Mesothelial cell of epicardium (in vitro differentiated cells): ENCODE data around the gene RBPMS2. TPM values are rescaled to one million over a fixed set of nuclear protein-coding genes. Genes with fewer than 3 reads are reported as not detected.
"Not testable (repeated sequence)": the region's sequence is repeated elsewhere in the genome, so short reads cannot be mapped to it uniquely, and the experiment has no call there.

Source experiments
- DNase-seq, 2 experiments: peaks; one replicate each; pipeline ENCODE4 v3.0.0; 2021; ENCODE audit warnings: low spot score in 2 of 2; ENCODE audit not compliant: unreplicated experiment in 2 of 2
- H3K27ac Mint-ChIP-seq: 2 replicates; pipeline ENCODE4 v1.8.0; 2021; ENCODE audit warnings: mixed read lengths
- H3K27me3 Mint-ChIP-seq: 2 replicates; pipeline ENCODE4 v1.8.0; 2021; ENCODE audit warnings: low read depth, mixed read lengths
- H3K36me3 Mint-ChIP-seq: 2 replicates; pipeline ENCODE4 v1.8.0; 2021; ENCODE audit warnings: mixed read lengths
- H3K4me1 Mint-ChIP-seq: 2 replicates; pipeline ENCODE4 v1.8.0; 2021; ENCODE audit warnings: mixed read lengths
- H3K4me3 Mint-ChIP-seq: 2 replicates; pipeline ENCODE4 v1.8.0; 2021; ENCODE audit warnings: mild to moderate bottlenecking, moderate library complexity, mixed read lengths
- H3K9me3 Mint-ChIP-seq: 2 replicates; pipeline ENCODE4 v1.8.0; 2021; ENCODE audit warnings: mixed read lengths
- CTCF ChIP-seq: fragments of 200-600 bp; sonication (generic); IDR thresholded peaks from one replicate; pipeline ENCODE4 v1.5.0; 2021; ENCODE audit warnings: antibody characterized with exemption; ENCODE audit not compliant: unreplicated experiment
- total RNA-seq: library from RNA; stranded (reverse); gene quantifications from 3 replicates; pipeline ENCODE4 v1.2.1, GENCODE V29; 2021

RBPMS2 gene
- total RNA-seq, 1 donor from 2014 or later: 17.8 TPM

GRCh38 chr15:64806509-64806908 is 31.1 kb upstream of the RBPMS2 start:
- DNase-seq: no peak
- H3K36me3 Mint-ChIP-seq: no peaks in the 10 kb centered on the region
- no peak overlapping the region for H3K4me3 Mint-ChIP-seq
- H3K9me3 Mint-ChIP-seq: no peaks in the 10 kb centered on the region
- H3K4me1 Mint-ChIP-seq: peaks cover 17% of the 10 kb centered on the region
- no peaks in the 10 kb centered on the region for H3K27me3 Mint-ChIP-seq
- H3K27ac Mint-ChIP-seq: peak overlapping the region; percentile 3
- TF ChIP-seq CTCF: no peak

GRCh38 chr15:64804619-64805018 is 29.2 kb upstream of the RBPMS2 start:
- H3K27ac Mint-ChIP-seq: no peak overlapping the region
- no peaks in the 10 kb centered on the region for H3K9me3 Mint-ChIP-seq
- H3K27me3 Mint-ChIP-seq: no peaks in the 10 kb centered on the region
- H3K4me3 Mint-ChIP-seq: no peak overlapping the region
- peaks cover 16% of the 10 kb centered on the region for H3K4me1 Mint-ChIP-seq
- no peak for TF ChIP-seq CTCF
- no peak for DNase-seq
- H3K36me3 Mint-ChIP-seq: no peaks in the 10 kb centered on the region

- Mint-ChIP-seq H3K36me3 (no peaks in the 10 kb centered on the region), H3K9me3 (no peaks in the 10 kb centered on the region), H3K27ac (no peak overlapping the region), H3K4me1 (peaks cover 16% of the 10 kb centered on the region), H3K27me3 (no peaks in the 10 kb centered on the region), H3K4me3 (no peak overlapping the region)
- TF ChIP-seq CTCF: no peak
- no peak for DNase-seq
Measured at GRCh38 chr15:64803526-64803925, 28.1 kb upstream of the RBPMS2 start.

GRCh38 chr15:64800476-64800875 is 25.1 kb upstream of the RBPMS2 start:
- DNase-seq: no peak
- H3K4me1 Mint-ChIP-seq: peaks cover 12% of the 10 kb centered on the region
- peak overlapping the region; percentile 83 for H3K27ac Mint-ChIP-seq
- no peaks in the 10 kb centered on the region for H3K27me3 Mint-ChIP-seq
- TF ChIP-seq CTCF: no peak
- H3K36me3 Mint-ChIP-seq: no peaks in the 10 kb centered on the region
- H3K4me3 Mint-ChIP-seq: no peak overlapping the region
- no peaks in the 10 kb centered on the region for H3K9me3 Mint-ChIP-seq

- DNase-seq, H3K9me3 Mint-ChIP-seq, H3K27ac Mint-ChIP-seq, H3K36me3 Mint-ChIP-seq, H3K27me3 Mint-ChIP-seq, H3K4me3 Mint-ChIP-seq: not testable (repeated sequence)
- H3K4me1 Mint-ChIP-seq: peaks cover 12% of the 10 kb centered on the region
Measured at GRCh38 chr15:64798905-64799304, 23.5 kb upstream of the RBPMS2 start.

- H3K4me3 Mint-ChIP-seq, H3K27me3 Mint-ChIP-seq, DNase-seq, H3K9me3 Mint-ChIP-seq, H3K27ac Mint-ChIP-seq, H3K36me3 Mint-ChIP-seq, H3K4me1 Mint-ChIP-seq: not testable (repeated sequence)
Measured at GRCh38 chr15:64795921-64796320, 20.5 kb upstream of the RBPMS2 start.

- not testable (repeated sequence) for H3K4me3 Mint-ChIP-seq, H3K4me1 Mint-ChIP-seq, H3K27ac Mint-ChIP-seq, DNase-seq, H3K36me3 Mint-ChIP-seq, H3K27me3 Mint-ChIP-seq, H3K9me3 Mint-ChIP-seq
Measured at GRCh38 chr15:64795299-64795698, 19.9 kb upstream of the RBPMS2 start.
